ENCODE measurements around the gene SELENOP. TPM values are rescaled to one million over a fixed set of nuclear protein-coding genes. Genes with fewer than 3 reads are reported as not detected.

Gene SELENOP
- total and polyA plus RNA-seq, 2 experiments from 2014 or later, result 1.2 to 1.4 TPM

GRCh38 chr5:42759456-42759855, 52.2 kb downstream of the SELENOP start:
- Histone ChIP-seq H3K27me3 (replicated peaks; ENCODE audit: insufficient read depth) (no peaks in the 10 kb centered on the region), H3K4me2 (ENCODE audit: unreplicated experiment) (no peak overlapping the region), H3K9me2 (ENCODE audit: insufficient read depth) (no peaks in the 10 kb centered on the region), H3K79me2 (ENCODE audit: insufficient read depth) (no peaks in the 10 kb centered on the region), H3K36me3 (ENCODE audit: low read depth) (no peaks in the 10 kb centered on the region), H3F3A (ENCODE audit: insufficient read depth) (no peaks in the 10 kb centered on the region), H3K4me1 (ENCODE audit: insufficient read depth) (peaks cover 3% of the 10 kb centered on the region; the same call in 1 of the 2 replicates), H3K4me3 (no peak overlapping the region), H3K27ac (no peak overlapping the region), H3K9ac (no peak overlapping the region), H4K20me1 (ENCODE audit: insufficient read depth) (no peaks in the 10 kb centered on the region), H2AFZ (no peak overlapping the region), H3K9me3 (ENCODE audit: low read depth) (no peaks in the 10 kb centered on the region)
- DNase-seq, result no peak
- 68 to 78% methylated on average over 2 of the region's 2 CpGs for WGBS, 2 experiments (ENCODE audit: low coverage in 1 of 2, low lambda C conversion rate in 2 of 2, missing lambda C conversion rate in 2 of 2)
- in situ Hi-C loops (cut with MboI), result loop anchor here (25.0 kb wide), 1 partner anchor 897 kb away; the partner anchor contains the start of gene OXCT1
- TF ChIP-seq EZH2phosphoT487 (IDR thresholded peaks at IDR 0.05; ENCODE audit: insufficient read depth, low read depth), result no peak

GRCh38 chr5:42756606-42757601, 54.8 kb downstream of the SELENOP start, which contains the start of gene CCDC152:
Gene CCDC152 (plus strand): TSS chr5:42756818. CDS start chr5:42759122, 2,304 bp downstream.
- H3K27ac ChIP-seq, result no peak within 1 kb of the TSS

GRCh38 chr5:42753099-42753498, 58.6 kb downstream of the SELENOP start:
- TF ChIP-seq EZH2phosphoT487 (IDR thresholded peaks at IDR 0.05; ENCODE audit: insufficient read depth, low read depth) (no peak), EZH2 (IDR thresholded peaks at IDR 0.05; ENCODE audit: insufficient read depth, poor library complexity, severe bottlenecking) (no peak)
- in situ Hi-C loops (cut with MboI), result loop anchor here (25.0 kb wide), 1 partner anchor 891 kb away; the partner anchor contains the start of gene OXCT1

More at GRCh38 chr5:42756606-42757601, 54.8 kb downstream of the SELENOP start, which contains the start of gene CCDC152:
- TF ChIP-seq EZH2phosphoT487 (IDR thresholded peaks at IDR 0.05; ENCODE audit: insufficient read depth, low read depth) (no peak), EZH2 (IDR thresholded peaks at IDR 0.05; ENCODE audit: insufficient read depth, poor library complexity, severe bottlenecking) (no peak)
- Histone ChIP-seq H4K20me1 (ENCODE audit: insufficient read depth) (no peaks in the 10 kb centered on the region), H2AFZ (peak within 1 kb of the TSS; percentile 99), H3K9ac (peak within 1 kb of the TSS; percentile 63), H3K4me3 (peak within 1 kb of the TSS; percentile 87), H3K9me3 (ENCODE audit: low read depth) (no peaks in the 10 kb centered on the region), H3K27me3 (replicated peaks; ENCODE audit: insufficient read depth) (no peaks in the 10 kb centered on the region), H3K4me2 (ENCODE audit: unreplicated experiment) (peak within 1 kb of the TSS; percentile 97), H3K4me1 (ENCODE audit: insufficient read depth) (peaks cover 3% of the 10 kb centered on the region; the same call in 1 of the 2 replicates), H3K79me2 (ENCODE audit: insufficient read depth) (no peaks in the 10 kb centered on the region), H3K36me3 (ENCODE audit: low read depth) (no peaks in the 10 kb centered on the region), H3F3A (ENCODE audit: insufficient read depth) (no peaks in the 10 kb centered on the region), H3K9me2 (ENCODE audit: insufficient read depth) (no peaks in the 10 kb centered on the region)
- in situ Hi-C loops (cut with MboI), result loop anchor here (25.0 kb wide), 1 partner anchor 895 kb away; the partner anchor contains the start of gene OXCT1
- WGBS, 2 experiments (ENCODE audit: low coverage in 1 of 2, low lambda C conversion rate in 2 of 2, missing lambda C conversion rate in 2 of 2), result 2 to 6% methylated on average over 29 to 35 of the region's 35 CpGs
- peak; percentile 52 for DNase-seq

DNA sequence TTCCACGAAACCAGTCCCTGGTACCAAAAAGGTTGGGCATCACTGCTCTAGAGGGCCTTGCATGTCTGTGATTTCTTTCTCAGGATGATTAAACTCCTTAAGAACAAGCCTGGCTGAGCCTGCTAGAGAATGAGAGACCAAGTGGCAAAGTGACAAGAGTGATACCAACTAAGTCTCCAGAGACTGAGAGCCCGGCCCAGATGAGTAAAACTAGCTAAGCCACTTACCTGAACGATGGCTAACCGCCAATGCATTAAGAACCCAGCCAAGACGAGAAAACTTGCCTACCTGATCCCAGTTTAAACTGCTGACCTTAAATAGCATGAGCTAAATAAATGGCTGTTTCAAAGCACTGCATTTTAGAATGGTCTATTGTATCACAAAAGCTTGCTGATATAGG, 60.6 kb downstream of the SELENOP start:
- 61 to 70% methylated on average over 5 of the region's 5 CpGs for WGBS, 2 experiments (ENCODE audit: low coverage in 1 of 2, low lambda C conversion rate in 2 of 2, missing lambda C conversion rate in 2 of 2)
- no peak for DNase-seq
- H3K9me3 ChIP-seq (ENCODE audit: low read depth), result no peaks in the 10 kb centered on the region
- in situ Hi-C loops (cut with MboI), result loop anchor here (25.0 kb wide), 1 partner anchor 889 kb away; the partner anchor contains the start of gene OXCT1
- no peak overlapping the region for H2AFZ ChIP-seq
- H3K4me3 ChIP-seq, result no peak overlapping the region
- no peak overlapping the region for H3K27ac ChIP-seq
- H3K9me2 ChIP-seq (ENCODE audit: insufficient read depth), result no peaks in the 10 kb centered on the region
- H4K20me1 ChIP-seq (ENCODE audit: insufficient read depth), result no peaks in the 10 kb centered on the region
- H3F3A ChIP-seq (ENCODE audit: insufficient read depth), result no peaks in the 10 kb centered on the region
- no peak for TF ChIP-seq EZH2phosphoT487 (IDR thresholded peaks at IDR 0.05; ENCODE audit: insufficient read depth, low read depth)
- H3K4me1 ChIP-seq (ENCODE audit: insufficient read depth), result no peaks in the 10 kb centered on the region
- H3K79me2 ChIP-seq (ENCODE audit: insufficient read depth), result no peaks in the 10 kb centered on the region
- no peak overlapping the region for H3K4me2 ChIP-seq (ENCODE audit: unreplicated experiment)
- H3K9ac ChIP-seq, result no peak overlapping the region
- H3K36me3 ChIP-seq (ENCODE audit: low read depth), result no peaks in the 10 kb centered on the region
- H3K27me3 ChIP-seq (replicated peaks; ENCODE audit: insufficient read depth), result no peaks in the 10 kb centered on the region

More at GRCh38 chr5:42753099-42753498, 58.6 kb downstream of the SELENOP start:
- WGBS, 2 experiments (ENCODE audit: low coverage in 1 of 2, low lambda C conversion rate in 2 of 2, missing lambda C conversion rate in 2 of 2), result 71 to 79% methylated on average over 3 of the region's 3 CpGs
- Histone ChIP-seq H3K9me3 (ENCODE audit: low read depth) (no peaks in the 10 kb centered on the region), H3K4me1 (ENCODE audit: insufficient read depth) (peaks cover 3% of the 10 kb centered on the region; the same call in 1 of the 2 replicates), H3K27me3 (replicated peaks; ENCODE audit: insufficient read depth) (no peaks in the 10 kb centered on the region), H3K9me2 (ENCODE audit: insufficient read depth) (no peaks in the 10 kb centered on the region), H3F3A (ENCODE audit: insufficient read depth) (no peaks in the 10 kb centered on the region), H3K4me3 (no peak overlapping the region), H4K20me1 (ENCODE audit: insufficient read depth) (no peaks in the 10 kb centered on the region), H2AFZ (no peak overlapping the region), H3K4me2 (ENCODE audit: unreplicated experiment) (no peak overlapping the region), H3K27ac (no peak overlapping the region), H3K79me2 (ENCODE audit: insufficient read depth) (no peaks in the 10 kb centered on the region), H3K36me3 (ENCODE audit: low read depth) (no peaks in the 10 kb centered on the region), H3K9ac (no peak overlapping the region)
- DNase-seq, result no peak

Data from GM23248 (cell line).